ENCODE measurements around the gene SRBD1. TPM values are rescaled to one million over a fixed set of nuclear protein-coding genes. Genes with fewer than 3 reads are reported as not detected.

Gene SRBD1
- total RNA-seq, 4 donors from 2014 or later, result 9.0 to 22.0 (median 13.0) TPM

DNA sequence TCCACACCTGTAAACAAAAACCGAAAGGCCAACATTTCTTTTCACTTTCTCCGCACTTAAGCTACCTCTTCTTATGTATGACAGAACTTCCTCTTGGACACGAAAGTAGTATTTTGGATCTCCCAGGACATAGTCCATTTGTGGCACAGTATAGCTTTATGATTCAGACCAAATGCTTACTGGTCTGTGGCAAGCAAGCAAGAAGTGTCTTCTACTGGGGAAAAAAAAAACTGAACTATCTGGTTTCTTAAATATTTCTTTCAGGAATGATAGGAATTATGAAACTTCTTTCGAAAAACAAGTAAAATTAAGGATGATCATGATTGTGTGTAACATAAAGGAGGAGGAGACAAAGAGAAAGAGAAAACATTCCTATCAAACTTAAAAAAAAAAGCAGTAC, 33.6 kb downstream of the SRBD1 start:
- TF ChIP-seq POLR2A (IDR thresholded peaks at IDR 0.05; ENCODE audit: low read depth), result no peak
- TF ChIP-seq POLR2AphosphoS5 (IDR thresholded peaks at IDR 0.05), result no peak
- TF ChIP-seq, protein P1, sequence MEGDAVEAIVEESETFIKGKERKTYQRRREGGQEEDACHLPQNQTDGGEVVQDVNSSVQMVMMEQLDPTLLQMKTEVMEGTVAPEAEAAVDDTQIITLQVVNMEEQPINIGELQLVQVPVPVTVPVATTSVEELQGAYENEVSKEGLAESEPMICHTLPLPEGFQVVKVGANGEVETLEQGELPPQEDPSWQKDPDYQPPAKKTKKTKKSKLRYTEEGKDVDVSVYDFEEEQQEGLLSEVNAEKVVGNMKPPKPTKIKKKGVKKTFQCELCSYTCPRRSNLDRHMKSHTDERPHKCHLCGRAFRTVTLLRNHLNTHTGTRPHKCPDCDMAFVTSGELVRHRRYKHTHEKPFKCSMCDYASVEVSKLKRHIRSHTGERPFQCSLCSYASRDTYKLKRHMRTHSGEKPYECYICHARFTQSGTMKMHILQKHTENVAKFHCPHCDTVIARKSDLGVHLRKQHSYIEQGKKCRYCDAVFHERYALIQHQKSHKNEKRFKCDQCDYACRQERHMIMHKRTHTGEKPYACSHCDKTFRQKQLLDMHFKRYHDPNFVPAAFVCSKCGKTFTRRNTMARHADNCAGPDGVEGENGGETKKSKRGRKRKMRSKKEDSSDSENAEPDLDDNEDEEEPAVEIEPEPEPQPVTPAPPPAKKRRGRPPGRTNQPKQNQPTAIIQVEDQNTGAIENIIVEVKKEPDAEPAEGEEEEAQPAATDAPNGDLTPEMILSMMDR (IDR thresholded peaks at IDR 0.05), result no peak
- no peak for TF ChIP-seq EP300 (IDR thresholded peaks at IDR 0.05)
- Histone ChIP-seq H3K4me1 (no peaks in the 10 kb centered on the region), H3K27ac (replicated peaks in 1 of 4) (no peak overlapping the region), H3K9me3 (no peaks in the 10 kb centered on the region), H3K36me3 (peaks cover 0 to 25% (median 0%) of the 10 kb centered on the region in 4 donors), H3K4me3 (no peak overlapping the region), H3K27me3 (no peaks in the 10 kb centered on the region)
- intact Hi-C loops (cut with DNase I), result no loop called here
- no peak for DNase-seq (ENCODE audit: extremely low spot score)
- WGBS, result 95% methylated on average over 4 of the region's 4 CpGs

DNA sequence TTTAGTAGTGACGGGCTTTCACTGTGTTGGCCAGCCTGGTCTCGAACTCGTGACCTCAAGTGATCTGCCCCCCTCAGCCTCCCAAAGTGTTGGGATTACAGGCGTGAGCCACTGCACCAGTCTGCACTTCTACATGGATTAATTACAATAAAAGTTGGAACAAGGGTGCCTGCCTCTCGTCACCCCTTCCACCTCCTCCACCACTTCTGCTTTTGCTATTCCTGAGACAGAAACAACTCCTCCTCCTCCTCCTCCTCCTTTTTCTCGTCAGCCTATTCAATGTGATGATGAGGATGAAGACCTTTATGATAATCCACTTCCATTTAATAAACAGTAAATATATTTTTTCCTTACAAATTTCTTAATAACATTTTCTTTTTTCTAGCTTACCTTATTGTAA, 35.2 kb downstream of the SRBD1 start:
- DNase-seq (ENCODE audit: extremely low spot score), result no peak
- no peaks in the 10 kb centered on the region for H3K9me3 ChIP-seq
- WGBS, result 85% methylated on average over 6 of the region's 6 CpGs
- intact Hi-C loops (cut with DNase I), result no loop called here
- TF ChIP-seq EP300 (IDR thresholded peaks at IDR 0.05) (no peak), POLR2A (IDR thresholded peaks at IDR 0.05; ENCODE audit: low read depth) (no peak), POLR2AphosphoS5 (IDR thresholded peaks at IDR 0.05) (no peak)
- TF ChIP-seq, protein P1 (IDR thresholded peaks at IDR 0.05), result no peak
- no peaks in the 10 kb centered on the region for H3K4me1 ChIP-seq
- no peaks in the 10 kb centered on the region for H3K27me3 ChIP-seq
- H3K27ac ChIP-seq (replicated peaks in 1 of 4), result no peak overlapping the region
- H3K4me3 ChIP-seq, result no peak overlapping the region
- H3K36me3 ChIP-seq, result peaks cover 0 to 28% (median 0%) of the 10 kb centered on the region in 4 donors

DNA sequence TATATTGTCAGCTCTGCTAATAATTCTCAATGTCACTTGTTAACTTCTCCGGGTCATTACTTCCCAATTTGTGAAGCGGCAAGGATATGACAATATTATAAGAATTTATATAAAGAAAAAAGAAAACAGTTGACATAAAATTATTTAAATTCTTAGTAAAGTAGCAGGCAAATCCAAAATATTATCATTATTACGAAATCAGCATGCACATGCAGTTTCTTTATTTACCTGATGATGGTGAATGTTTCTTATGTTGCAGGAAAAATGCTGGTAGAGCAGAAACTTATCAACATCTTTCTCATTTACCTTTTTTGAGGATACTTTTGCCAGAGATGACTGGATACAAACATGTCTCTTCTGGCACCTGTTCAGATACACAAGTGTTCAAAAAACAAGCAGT, 38.1 kb downstream of the SRBD1 start:
- Histone ChIP-seq H3K9me3 (no peaks in the 10 kb centered on the region), H3K27ac (replicated peaks in 1 of 4) (no peak overlapping the region), H3K4me1 (peaks cover 0 to 3% (median 0%) of the 10 kb centered on the region in 4 donors), H3K4me3 (no peak overlapping the region), H3K36me3 (peaks cover 0 to 28% (median 1%) of the 10 kb centered on the region in 4 donors), H3K27me3 (no peaks in the 10 kb centered on the region)
- WGBS, result 96% methylated on average over 3 of the region's 3 CpGs
- TF ChIP-seq POLR2A (IDR thresholded peaks at IDR 0.05; ENCODE audit: low read depth) (no peak), EP300 (IDR thresholded peaks at IDR 0.05) (no peak), POLR2AphosphoS5 (IDR thresholded peaks at IDR 0.05) (no peak)
- TF ChIP-seq, protein P1 (IDR thresholded peaks at IDR 0.05), result no peak
- DNase-seq (ENCODE audit: extremely low spot score), result no peak
- intact Hi-C loops (cut with DNase I), result no loop called here

DNA sequence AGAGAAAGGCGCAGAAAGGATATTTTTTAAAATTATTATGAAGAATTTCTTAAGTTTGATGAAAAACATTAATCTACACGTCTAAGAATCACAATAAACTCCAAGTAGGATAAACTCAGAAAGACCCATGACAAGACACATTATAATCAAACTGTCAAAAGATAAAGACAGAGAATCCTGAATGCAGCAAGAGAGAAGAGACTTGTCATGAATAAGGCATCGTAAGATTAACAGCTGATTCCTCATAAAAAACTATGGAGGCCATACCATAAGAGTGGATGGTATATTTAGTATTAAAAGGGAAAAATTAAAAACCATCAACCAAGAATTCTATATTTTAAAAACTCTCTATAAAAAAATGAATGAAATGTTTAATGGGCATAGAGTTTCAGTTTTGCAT, 39.1 kb downstream of the SRBD1 start:
- no peaks in the 10 kb centered on the region for H3K27me3 ChIP-seq
- intact Hi-C loops (cut with DNase I), result no loop called here
- H3K27ac ChIP-seq (replicated peaks in 1 of 4), result no peak overlapping the region
- TF ChIP-seq POLR2AphosphoS5 (IDR thresholded peaks at IDR 0.05) (no peak), POLR2A (IDR thresholded peaks at IDR 0.05; ENCODE audit: low read depth) (no peak), EP300 (IDR thresholded peaks at IDR 0.05) (no peak)
- TF ChIP-seq, protein P1 (IDR thresholded peaks at IDR 0.05), result no peak
- no peak overlapping the region for H3K4me3 ChIP-seq
- H3K9me3 ChIP-seq, result no peaks in the 10 kb centered on the region
- peaks cover 0 to 3% (median 0%) of the 10 kb centered on the region in 4 donors for H3K4me1 ChIP-seq
- H3K36me3 ChIP-seq, result peaks cover 0 to 27% (median 1%) of the 10 kb centered on the region in 4 donors
- WGBS, result 97% methylated on average over 3 of the region's 3 CpGs
- no peak for DNase-seq (ENCODE audit: extremely low spot score)

Measured in esophagus muscularis mucosa (tissue), 4 donors.